ENCODE data around the gene COG2.

The COG2 gene

GRCh38 chr1:230620649-230621323 lies 21.5 kb upstream of the COG2 start:
- TF ChIP-seq CTCF (IDR thresholded peaks at IDR 0.05) = no peak

- TF ChIP-seq CTCF (IDR thresholded peaks at IDR 0.05) = no peak
These were observed 20.8 kb upstream of the COG2 start for GRCh38 chr1:230621324-230622030.

- no peak for TF ChIP-seq CTCF (IDR thresholded peaks at IDR 0.05)
These were observed 20.1 kb upstream of the COG2 start for GRCh38 chr1:230622151-230622550.

GRCh38 chr1:230624097-230624713 lies 18.1 kb upstream of the COG2 start:
- TF ChIP-seq CTCF (IDR thresholded peaks at IDR 0.05) = no peak

- TF ChIP-seq CTCF (IDR thresholded peaks at IDR 0.05) = no peak
These were observed 16.0 kb upstream of the COG2 start for GRCh38 chr1:230626232-230626631.

- no peak for TF ChIP-seq CTCF (IDR thresholded peaks at IDR 0.05)
These were observed 14.5 kb upstream of the COG2 start for GRCh38 chr1:230627767-230628166.

- no peak for TF ChIP-seq CTCF (IDR thresholded peaks at IDR 0.05)
These were observed 12.8 kb upstream of the COG2 start for GRCh38 chr1:230629511-230629910.
